AG09319 (cell line): ENCODE measurements around the gene ARHGAP27.
"Not testable (repeated sequence)": the region's sequence is repeated elsewhere in the genome, so short reads cannot be mapped to it uniquely, and the experiment has no call there.

ENCODE experiments used
- DNase-seq: peaks from one replicate; pipeline ENCODE4 v3.0.0-alpha.2; 2010; ENCODE audit warnings: low read depth; ENCODE audit errors: extremely low read depth
- TF ChIP-seq, protein P1 (sequence below): IDR thresholded peaks from 2 replicates; pipeline ENCODE4 v1.5.1; 2011; ENCODE audit warnings: low read depth, mild to moderate bottlenecking, inconsistent platforms, low read length, moderate library complexity

Gene ARHGAP27

DNA sequence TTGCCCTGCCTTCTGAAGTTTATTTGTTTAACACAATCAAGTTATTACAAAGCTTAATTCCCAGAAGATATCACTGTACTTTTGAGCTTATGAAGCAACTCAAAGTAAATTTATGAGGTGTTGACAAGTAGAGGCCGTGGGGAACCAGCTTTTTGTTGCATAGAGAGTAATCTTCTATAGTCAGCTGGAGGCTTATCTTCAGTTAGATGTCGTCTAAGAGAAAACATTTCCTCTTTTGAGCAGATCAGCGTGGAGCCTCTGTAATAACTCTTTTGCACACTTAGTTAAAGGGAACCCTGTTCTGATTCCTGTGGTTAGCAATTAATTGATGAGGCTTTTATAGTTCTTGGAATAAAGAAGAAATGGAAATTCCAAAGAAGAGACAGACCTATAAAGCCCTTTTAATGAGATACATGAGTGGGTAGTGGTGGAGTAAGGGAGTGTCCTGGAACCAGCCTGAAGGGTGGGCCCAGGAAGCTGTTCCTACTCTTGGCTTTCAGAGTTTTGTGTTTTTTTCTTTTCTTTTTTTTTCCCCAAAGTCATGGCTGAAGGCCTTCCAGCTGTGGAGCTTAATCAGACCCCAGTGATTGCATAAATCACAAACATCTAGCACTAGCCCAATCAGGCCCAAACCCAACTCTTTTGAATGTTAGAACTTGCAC lies 87.0 kb downstream of the ARHGAP27 start:
- TF ChIP-seq, protein P1, sequence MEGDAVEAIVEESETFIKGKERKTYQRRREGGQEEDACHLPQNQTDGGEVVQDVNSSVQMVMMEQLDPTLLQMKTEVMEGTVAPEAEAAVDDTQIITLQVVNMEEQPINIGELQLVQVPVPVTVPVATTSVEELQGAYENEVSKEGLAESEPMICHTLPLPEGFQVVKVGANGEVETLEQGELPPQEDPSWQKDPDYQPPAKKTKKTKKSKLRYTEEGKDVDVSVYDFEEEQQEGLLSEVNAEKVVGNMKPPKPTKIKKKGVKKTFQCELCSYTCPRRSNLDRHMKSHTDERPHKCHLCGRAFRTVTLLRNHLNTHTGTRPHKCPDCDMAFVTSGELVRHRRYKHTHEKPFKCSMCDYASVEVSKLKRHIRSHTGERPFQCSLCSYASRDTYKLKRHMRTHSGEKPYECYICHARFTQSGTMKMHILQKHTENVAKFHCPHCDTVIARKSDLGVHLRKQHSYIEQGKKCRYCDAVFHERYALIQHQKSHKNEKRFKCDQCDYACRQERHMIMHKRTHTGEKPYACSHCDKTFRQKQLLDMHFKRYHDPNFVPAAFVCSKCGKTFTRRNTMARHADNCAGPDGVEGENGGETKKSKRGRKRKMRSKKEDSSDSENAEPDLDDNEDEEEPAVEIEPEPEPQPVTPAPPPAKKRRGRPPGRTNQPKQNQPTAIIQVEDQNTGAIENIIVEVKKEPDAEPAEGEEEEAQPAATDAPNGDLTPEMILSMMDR, result no peak
- peak; percentile 43 for DNase-seq

DNA sequence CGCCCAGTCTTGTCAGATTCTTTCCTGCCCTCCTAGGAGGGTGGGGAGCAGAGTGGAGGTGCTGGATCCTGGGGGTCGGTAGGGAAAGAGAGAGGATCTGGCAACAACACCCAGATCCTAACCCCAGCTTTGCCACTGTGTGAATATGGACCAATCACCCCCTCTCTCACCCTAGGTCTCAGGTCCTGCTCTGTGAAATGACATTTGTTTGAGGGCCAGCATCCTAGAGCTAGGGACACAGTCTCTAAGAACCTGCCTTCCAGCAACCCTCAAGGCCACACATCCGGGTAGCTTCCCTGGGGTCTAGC lies 87.5 kb downstream of the ARHGAP27 start:
- TF ChIP-seq, protein P1, result no peak
- DNase-seq, result no peak

DNA sequence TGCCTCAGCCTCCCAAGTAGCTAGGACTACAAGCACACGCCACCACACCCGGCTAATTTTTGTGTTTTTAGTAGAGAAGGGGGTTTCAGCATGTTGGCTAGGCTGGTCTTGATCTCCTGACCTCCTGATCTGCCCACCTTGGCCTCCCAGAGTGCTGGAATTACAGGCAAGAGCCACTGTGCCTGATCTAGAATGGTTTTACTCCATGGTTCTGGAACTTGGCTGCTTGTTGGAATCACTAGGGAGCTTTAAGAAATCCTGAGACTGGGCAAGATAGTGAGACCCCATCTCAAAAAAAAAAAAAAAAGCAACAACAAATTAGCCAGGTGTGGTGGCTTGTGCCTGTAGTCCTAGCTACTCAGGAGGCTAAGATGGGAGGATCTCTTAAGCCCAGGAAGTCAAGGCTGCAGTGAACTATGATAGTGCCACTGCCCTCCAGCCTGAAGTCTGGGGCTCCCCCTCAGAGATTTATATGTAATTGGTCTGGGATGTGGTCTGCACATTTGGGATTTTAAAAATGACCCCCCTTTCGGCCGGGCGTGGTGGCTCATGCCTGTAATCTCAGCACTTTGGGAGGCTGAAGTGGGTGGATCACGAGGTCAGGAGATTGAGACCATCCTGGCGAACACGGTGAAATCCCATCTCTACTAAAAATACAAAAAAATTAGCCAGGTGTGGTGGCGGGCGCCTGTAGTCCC lies 88.6 kb downstream of the ARHGAP27 start:
- DNase-seq, result not testable (repeated sequence)
